B cell (primary cell): ENCODE results near the gene ZDHHC17.

Experiments used
- CTCF ChIP-seq: fragments of 200-600 bp; IDR thresholded peaks from one replicate; pipeline ENCODE4 v1.8.0; 2022; ENCODE audit warnings: antibody characterized with exemption, mild to moderate bottlenecking
- EZH2 ChIP-seq: IDR thresholded peaks from 2 replicates; pipeline ENCODE4 v1.6.1; 2012; ENCODE audit warnings: borderline replicate concordance, low read depth, mild to moderate bottlenecking, moderate library complexity, low read length; ENCODE audit not compliant: insufficient read depth, poor library complexity, severe bottlenecking

GRCh38 chr12:76789335-76790050 is 25.6 kb downstream of the ZDHHC17 start:
- no peak for TF ChIP-seq EZH2
- TF ChIP-seq CTCF, result no peak
